SK-N-DZ (cell line): Measurements from ENCODE around the gene TBC1D22A.

ENCODE experiments used
- DNase-seq: peaks from one replicate; pipeline ENCODE4 v3.0.0-alpha.2; 2015; ENCODE audit warnings: low spot score

Gene TBC1D22A

DNA sequence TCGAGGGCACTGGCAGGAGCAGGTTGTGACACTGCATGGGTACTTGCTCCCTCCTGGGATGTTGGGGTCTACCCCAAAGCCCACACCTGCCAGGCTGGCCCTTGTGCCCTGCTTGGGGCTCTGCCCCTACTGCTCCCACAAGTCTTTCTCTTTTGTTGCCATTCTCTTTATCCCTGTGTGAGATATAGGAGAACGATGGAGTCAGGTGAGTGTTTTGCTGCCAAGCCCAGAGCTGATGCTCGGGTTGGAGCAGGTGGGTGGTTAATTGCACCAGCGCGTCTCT, 292.6 kb downstream of the TBC1D22A start:
- DNase-seq = no peak

DNA sequence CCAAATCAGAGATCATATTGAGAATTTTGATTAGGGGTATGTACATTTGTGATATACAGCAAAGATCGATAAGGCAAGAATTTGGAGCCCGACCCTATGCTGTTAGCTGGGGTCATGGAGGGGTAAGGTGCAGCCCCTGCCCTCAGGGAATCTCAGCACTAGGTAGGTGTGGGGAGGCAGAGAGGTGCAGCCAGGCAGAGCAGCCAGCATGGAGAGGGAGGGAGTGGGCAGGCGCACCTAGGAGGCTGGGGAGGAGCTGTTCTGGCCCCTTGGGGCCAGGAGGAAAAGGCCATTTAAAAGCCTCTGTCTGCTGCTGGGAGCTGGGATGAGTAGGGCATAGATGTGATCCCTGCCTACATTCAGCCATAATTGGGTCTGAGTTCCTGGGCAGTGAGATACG, 293.0 kb downstream of the TBC1D22A start:
- no peak for DNase-seq

DNA sequence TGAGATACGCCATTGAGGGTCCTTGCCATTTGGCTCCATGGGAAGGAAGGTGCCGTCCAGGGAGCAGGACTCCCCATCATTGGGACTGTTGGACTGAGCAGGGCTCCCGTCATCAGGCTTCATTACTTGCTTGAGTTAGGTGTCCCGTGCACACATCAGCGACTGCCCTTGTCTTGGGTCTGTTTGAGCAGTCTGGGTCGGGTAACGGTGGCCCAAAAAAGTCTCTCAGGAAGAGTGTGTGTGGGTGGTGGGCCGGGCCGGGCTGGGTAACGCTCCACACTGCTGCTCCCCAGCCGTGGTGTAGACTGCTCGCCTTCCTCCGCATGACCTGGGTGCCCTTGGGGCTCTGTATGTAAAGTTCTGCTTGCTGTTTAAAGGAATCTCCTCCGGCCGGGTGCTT, 293.5 kb downstream of the TBC1D22A start:
- DNase-seq = no peak

DNA sequence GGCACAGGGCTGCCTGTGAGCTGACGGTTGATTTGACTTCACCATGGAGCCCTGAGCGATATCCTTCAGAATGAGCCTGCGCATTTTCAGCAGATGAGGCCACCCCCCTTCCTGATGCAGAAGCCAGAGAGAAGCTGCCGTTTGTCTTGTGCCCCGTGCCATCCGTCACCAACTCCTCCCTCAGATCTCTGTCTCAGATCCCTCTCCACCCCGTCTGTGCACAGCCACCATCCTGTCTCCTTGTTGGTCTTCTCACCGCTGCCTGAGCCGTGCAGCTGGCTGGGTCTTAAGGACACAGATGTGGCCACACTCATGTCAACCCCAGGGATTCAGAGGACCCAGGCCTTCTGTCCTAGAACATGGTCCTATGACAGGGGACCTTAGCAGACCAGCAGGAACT, 293.9 kb downstream of the TBC1D22A start:
- no peak for DNase-seq

DNA sequence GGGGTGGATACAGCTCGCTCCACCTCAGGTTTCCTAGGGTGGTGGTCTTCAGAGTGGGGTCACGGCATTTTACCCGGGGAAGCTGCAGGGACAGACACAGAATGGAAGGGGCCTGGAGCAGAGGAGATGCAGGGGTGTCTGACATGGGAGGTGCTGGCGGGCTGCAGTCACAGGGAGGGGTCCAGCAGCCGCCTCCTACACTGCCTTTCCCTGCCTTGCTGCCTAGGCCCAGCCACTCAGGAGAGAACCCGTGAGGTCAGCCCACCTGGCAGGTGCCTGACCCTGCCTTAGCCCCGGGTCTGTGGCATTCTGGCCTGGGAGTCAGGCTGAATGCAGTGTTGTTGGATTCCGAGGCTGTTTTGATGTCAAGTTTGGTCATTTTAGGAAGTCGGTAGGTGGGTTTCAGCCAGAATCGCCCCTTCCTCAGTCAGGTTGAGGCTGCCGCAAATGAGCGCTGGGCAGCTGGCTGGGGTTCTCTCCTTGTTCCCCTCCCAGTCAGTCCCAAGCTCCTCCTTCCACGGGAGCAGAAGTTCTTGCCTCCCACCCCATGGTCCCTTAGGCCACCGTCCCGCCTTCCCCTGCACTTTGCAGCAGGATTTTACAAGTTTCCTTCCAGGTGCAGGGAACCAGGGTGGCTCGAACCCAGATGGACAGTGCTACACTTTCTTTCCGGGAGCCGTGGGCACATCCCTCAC, 294.5 kb downstream of the TBC1D22A start:
- no peak for DNase-seq

DNA sequence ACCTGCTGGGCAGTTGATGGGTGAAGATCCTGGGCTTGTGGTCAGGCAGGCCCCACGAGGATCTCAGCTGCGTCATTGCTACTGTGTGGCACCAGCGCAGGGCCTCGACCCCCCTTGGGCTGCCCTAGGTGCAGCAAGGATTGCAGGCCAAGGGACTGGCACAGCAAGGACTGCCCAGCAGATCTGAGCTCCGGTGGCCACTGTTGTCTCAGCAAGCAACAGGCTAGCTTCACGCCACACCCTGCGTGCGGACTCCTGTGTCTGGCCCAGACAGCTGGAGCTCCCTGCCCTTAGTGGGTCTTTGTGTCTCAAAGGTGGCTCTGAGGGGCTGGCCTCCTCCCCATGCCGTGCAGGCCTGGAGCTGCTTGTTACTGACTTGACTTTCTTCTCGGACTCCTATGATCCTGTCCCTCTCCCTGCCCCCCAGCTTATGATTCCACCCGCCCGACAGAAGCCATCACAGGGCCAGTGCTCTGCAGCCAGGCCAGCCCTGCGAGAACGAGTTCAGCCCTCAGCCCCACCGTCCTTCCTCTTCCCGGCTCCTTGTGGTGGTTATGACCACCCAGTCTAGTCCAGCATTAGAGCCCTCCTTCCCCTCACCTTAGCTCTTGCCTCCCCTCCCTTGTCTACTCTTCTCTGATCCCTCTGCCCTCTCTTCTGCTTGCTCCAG, 295.6 kb downstream of the TBC1D22A start:
- DNase-seq = no peak

DNA sequence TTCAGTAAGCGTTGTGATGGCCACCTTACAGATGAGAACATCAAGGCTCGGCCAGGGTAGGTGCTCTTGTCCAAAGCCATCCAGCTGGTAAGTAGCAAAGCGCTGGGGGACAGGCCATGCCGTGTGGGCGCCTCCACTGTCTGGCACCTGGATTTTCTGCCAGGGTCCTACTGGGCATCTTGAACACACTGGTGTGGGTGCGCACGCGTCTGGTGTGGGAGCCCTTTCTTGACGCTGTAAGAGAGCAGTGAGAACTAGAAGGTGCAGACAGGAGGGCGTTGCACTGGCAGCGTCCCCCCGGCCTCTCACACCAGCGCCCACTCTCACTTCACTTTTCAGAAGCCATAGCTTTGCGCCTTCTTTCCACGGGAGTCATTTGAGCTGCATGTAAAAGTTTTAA, 296.6 kb downstream of the TBC1D22A start:
- no peak for DNase-seq

DNA sequence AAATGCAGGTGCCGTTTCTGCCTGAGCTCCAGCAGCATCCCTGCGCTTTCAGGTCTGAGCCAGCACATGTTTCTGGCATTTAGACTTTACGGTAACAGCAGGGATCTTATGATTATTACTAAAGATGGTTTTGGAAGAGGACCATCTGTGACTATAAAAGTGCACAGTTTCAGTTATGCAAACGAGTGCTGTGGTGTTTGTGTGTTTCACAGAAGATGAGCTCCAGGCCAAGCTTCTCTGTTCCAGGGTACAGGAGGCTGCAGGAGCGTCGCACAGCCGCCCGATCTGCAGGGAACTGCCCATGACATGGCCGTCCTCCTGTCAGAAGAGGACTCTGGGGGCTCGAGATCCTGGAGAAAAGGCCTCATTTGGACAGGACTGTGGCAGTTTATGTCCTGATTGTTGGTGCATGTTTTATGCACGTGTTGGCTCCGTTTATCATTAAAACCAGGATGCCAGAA, 297.3 kb downstream of the TBC1D22A start:
- no peak for DNase-seq

DNA sequence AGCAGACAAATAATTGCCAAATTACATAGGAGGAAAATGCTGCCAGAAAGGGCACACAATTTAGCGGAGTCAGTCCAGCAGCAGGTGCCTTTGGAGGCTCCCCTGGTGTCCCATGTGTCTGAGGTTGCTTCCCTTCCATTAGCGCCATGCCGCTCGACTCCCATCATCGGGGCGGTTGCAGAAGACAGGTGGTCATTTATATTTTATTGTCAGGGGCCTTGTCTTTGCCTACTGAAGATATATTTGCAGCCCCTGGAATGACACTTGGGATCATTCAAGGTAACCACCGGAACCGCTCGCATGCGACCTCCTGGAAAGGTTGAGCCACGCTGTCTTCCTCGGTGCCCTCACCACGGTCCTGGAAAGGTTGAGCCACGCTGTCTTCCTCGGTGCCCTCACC, 298.3 kb downstream of the TBC1D22A start:
- no peak for DNase-seq

DNA sequence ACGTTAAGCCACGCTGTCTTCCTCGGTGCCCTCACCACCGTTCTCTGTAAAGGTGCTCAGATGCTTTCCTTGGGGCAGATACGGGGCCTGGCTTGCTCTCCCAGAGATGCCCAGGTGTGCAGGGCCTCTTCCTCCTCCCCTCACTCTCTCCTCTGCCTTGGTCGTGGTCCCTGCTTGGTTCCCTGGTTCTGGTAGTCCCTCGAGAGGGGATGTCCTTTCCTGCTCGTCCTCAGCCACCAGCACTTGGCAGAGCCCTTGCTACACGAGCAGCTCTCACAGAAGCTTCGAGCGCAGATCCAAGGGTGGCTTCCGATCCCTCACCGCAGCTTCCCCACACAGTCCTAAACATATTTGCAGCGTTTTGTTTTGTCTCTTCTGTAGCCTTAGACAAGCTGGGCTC, 298.8 kb downstream of the TBC1D22A start:
- no peak for DNase-seq

DNA sequence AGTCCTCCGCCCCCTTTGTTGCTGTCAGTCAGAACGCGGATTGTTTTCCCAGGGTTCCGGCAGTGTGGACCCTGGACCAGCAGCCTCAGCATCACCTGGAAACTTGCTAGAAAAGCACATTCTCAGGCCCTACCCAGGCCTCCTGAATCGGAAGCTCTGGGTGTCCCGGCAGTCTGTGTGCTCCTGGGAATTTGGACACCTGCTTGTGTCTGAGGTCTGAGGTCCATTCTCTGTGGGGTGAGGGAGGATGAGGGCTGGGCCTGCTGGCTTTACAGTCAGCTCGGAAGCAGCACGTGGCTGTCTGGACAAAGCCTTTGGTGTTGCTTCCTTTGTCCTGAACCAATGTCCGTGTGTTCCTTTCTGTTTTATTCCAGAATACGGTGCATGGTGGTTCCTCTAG, 299.7 kb downstream of the TBC1D22A start:
- DNase-seq = no peak

DNA sequence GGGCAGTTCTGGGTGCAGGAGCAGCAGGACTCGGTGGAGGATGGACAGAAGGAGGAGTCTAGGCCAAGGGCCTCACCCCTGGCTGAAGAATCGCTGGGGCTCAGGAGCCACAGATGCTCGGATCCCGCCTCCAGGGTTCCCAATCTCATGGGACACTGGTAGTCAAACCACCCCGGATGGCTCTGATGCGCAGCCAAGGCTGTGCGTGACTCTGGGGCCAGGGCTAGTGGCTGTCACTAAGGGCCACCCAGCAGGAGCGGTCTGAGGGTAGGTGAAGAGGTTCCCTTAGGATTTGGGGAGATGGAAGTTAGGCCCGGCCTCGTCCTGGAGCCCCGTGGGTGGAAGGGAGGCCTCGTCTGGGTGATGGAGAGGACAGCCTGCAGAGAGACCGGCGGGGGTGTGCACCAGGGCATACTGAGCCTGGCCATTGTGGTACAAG, 300.6 kb downstream of the TBC1D22A start:
- no peak for DNase-seq

DNA sequence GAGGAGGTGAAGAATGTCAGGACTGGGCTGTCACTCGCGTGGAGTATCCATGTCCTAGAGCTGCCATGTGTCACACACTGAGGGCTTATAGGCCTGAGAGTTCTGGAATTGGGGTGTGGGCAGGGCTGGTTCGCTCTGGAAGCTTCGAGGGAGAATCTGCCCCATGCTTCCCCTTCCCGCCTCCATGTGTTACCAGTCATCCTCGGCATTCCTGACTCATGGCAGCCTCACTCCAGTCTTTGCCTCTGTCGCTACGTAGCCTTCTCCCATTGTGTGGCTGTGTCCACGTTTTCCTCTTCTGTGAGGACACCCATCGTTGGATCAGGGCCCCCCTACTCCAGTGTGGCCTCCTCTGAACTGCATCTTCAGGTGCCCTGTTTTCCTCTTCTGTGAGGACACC, 301.2 kb downstream of the TBC1D22A start:
- DNase-seq = no peak

DNA sequence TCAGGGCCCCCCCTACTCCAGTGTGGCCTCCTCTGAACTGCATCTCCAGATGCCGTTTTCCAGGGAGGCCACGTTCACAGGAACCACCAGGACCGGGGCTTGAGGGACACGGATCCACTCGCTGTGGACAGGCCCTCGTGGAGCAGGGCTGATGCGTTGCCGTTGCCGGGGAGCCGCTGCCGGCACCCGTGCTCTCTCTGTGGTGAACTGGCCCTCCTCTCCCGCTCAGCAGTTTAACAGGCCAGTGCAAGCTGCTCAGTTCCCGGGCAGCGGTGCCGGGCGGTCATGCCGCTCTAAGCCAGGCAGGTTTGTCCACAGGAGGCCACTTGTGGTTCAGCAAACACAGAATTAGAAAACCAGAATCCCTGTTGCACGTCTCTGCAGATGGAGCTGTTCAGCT, 301.6 kb downstream of the TBC1D22A start:
- no peak for DNase-seq

DNA sequence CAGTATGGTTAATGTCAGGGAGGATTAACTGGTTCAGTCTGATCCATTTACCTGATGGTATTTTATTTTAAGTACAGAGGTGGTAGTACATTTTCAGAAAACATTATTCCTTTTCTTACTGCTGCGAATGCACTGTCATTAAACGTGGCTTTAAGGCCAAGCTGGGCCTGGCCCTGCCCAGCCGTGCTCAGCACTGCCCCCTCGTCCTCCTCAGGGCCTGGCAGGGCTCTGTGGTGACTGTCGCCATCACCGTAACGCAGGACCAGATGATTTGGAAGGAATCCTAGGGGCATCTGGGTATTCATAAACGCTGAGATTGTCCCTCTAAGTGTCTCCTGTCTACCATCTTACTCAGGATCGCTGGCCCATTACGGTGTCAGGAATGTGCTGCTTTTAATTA, 302.0 kb downstream of the TBC1D22A start:
- no peak for DNase-seq

DNA sequence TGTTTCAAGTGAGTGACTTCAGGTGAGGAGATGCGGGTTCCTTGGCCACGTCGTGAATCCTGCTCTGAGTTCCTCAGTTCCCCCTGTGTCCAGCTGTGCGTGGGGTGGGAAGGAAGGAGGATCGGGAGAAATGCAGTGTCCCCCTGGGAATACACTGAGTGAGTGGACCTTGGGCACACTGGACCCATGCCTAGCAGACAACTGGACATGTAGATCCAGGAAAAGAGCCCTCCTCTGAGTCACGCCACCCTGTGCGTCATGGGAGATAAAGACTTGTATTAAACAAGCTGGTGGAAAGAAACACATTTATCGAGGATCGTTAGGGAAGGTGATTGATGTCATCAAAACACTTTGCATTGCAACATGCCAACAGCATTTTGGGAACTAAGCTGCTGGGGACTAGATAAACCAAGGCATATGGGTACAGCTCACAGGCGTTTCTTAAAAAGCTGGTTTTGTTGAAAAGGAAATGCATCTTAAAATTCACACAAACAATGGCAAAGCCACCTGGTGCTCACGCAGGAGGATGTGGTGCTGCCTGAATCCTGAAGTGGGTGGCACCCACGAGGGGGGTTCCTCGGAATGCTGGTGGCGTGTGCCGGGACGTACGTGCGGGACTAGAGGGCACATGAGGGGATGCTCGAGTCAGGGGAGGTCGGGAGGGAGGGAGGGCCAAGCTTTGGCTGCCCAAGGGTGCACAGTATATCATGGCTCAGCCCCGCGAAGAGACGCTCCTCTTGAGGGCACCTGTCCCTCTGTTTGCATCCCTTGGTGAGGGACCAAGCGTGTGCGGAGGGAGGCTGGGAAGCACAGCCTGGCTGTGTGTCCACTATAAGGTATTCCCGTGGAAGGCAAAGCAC, 303.5 kb downstream of the TBC1D22A start:
- no peak for DNase-seq

DNA sequence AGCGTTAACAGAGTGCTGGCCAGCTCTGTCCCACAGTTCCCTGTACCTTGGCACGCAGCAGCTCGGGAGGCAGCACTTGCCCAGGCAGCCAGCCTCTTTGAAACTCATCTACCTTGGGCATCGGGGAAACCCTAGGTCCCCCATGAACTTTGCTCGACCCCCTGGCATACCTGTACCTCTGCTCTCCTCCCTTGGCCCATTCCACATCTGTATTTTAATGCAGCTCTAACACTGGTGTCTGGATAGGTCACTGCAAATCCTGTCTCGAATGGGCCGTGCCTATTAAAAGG, 304.1 kb downstream of the TBC1D22A start:
- DNase-seq = no peak

DNA sequence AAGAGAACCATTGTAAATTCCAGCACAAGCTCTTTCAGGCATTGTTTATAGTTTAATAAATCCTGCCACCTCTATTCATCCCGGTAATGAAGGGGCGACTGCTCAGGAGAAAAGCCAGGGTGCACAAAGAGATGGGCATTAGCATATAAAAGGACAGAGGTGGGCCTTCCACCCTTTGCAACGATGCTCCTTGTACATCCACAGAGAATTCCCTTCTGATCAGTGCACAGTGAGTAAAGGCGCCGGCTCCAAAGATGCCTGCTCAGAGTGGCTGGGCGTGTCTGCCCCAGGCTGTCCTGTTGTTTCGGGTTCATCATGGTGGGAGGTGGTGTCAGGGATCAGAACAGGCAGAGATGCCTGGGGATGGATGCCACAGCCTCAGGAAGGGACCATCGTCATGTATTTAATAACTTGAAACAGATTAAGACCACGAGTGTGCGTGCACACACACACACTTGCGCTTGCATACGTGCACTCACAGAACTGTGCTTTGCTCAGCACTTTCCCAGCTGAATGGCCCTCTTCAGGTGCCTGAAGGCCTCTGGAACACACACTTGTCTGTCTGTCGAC, 305.0 kb downstream of the TBC1D22A start:
- DNase-seq = no peak

DNA sequence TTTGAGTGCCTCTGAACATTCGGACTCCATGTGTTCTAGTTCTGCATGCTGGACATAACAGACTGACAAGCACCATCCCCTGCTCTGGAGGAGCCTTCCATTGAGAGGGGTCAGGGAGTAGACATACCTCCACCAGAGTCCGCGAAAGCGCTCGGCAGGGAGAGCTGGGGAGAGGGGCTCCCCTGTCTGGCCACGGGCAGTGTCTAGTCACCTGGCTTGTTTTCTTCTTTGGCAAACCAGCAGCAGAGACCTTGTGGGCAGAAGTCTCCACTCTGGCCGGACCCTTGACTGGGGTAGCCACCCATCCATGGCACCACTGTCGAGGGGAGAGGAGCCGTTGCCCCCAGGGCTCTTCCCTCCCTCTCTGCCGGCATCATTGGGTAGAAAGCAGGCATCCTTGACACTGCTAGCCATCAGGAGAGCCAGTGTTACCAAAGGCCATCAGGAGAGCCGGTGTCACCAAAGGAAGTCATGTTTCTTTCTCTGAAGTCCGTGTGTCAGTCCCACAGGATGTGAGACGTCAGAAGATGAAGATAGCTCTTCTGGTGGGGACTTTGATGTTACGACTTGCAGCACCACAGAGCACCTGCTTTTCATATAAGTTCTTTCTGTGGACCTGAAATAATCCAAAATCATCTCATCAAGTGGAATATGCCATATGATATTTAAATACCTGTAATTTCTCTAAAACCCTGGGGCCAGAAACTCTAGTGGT, 305.6 kb downstream of the TBC1D22A start:
- DNase-seq = no peak

DNA sequence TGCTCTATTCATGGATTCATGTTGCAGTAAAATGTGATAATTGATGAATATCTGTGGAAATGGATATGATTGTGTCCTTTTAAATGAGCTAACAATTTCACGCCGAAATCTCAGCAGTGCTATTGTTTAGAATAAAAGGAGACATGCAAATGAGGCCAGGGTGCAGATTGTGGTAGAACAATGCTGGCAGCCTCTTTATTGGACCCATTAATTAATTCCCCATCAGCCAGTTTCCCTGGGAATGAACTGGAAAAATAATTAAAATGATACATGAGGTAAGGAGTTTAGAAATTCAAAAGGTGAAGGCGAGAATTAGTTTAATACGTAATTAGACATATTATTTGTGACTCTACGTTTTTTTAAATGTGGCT, 306.2 kb downstream of the TBC1D22A start:
- no peak for DNase-seq

DNA sequence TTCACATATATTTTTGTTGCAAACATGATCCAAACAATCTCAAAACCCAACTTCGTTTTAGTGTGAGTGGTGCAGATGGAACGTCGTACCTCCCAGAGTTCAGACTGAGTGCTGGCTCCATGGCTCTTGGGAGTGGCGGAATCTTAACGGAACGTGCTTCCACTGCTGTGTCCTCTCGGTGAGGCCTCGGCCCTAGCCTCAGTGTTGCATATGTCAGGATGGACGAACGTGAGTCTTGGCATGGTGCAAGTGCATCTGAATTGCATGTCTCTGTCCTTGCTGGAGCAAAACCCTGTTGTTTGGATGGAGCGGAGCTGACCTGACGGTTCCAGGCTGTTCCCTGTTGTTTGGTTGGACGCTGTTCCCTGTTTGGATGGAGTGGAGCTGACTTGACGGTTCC, 306.8 kb downstream of the TBC1D22A start:
- no peak for DNase-seq
